SU-DHL-6 (cell line): Measurements from ENCODE around the gene SPEN.

ENCODE experiments used
- H2AFZ ChIP-seq: fragments of 200-600 bp; sonication (generic); 2 replicates; pipeline ENCODE4 v1.6.1; 2014; ENCODE audit warnings: low read depth, mild to moderate bottlenecking, moderate library complexity, mixed read lengths, antibody characterized with exemption, low read length; ENCODE audit not compliant: severe bottlenecking
- H3F3A ChIP-seq: fragments of 200-600 bp; shearing (Covaris generic); 2 replicates; pipeline ENCODE4 v1.6.0; 2016; ENCODE audit warnings: antibody characterized with exemption, mild to moderate bottlenecking; ENCODE audit not compliant: insufficient read depth
- H3K27ac ChIP-seq: fragments of 200-600 bp; sonication (generic); 2 replicates; pipeline ENCODE4 v1.5.1; 2016; ENCODE audit warnings: low read depth, mild to moderate bottlenecking, low read length, moderate library complexity, mixed read lengths
- H3K27me3 ChIP-seq: fragments of 200-600 bp; sonication (generic), shearing (Covaris generic); 2 replicates; pipeline ENCODE4 v1.6.0; 2014; ENCODE audit warnings: mild to moderate bottlenecking, low read length
- H3K36me3 ChIP-seq: fragments of 200-600 bp; sonication (generic); 2 replicates; pipeline ENCODE4 v1.6.1; 2014; ENCODE audit warnings: mild to moderate bottlenecking, low read length, mixed read lengths
- H3K4me2 ChIP-seq: fragments of 300-600, 200-600 bp; shearing (Covaris generic), sonication (generic); 2 replicates; pipeline ENCODE4 v1.6.0; 2014; ENCODE audit warnings: low read length, low read depth, mild to moderate bottlenecking; ENCODE audit not compliant: poor library complexity, severe bottlenecking
- H3K4me3 ChIP-seq: fragments of 200-600 bp; sonication (generic); 2 replicates; pipeline ENCODE4 v1.5.1; 2014; ENCODE audit warnings: antibody characterized with exemption, low read length, mild to moderate bottlenecking, mixed read lengths; ENCODE audit not compliant: insufficient read depth, poor library complexity, severe bottlenecking
- H3K79me2 ChIP-seq: fragments of 200-600 bp; sonication (generic); 2 replicates; pipeline ENCODE4 v1.6.1; 2014; ENCODE audit warnings: mild to moderate bottlenecking, low read length, moderate library complexity; ENCODE audit not compliant: insufficient read depth
- H3K9ac ChIP-seq: fragments of 200-600 bp; sonication (generic); 2 replicates; pipeline ENCODE4 v1.7.0; 2014; ENCODE audit warnings: mild to moderate bottlenecking, low read length
- H3K9me2 ChIP-seq: fragments of 200-600 bp; sonication (generic); replicated peaks from 2 replicates; pipeline ENCODE4 v1.6.1; 2014; ENCODE audit warnings: low read length; ENCODE audit not compliant: insufficient read depth
- H3K9me3 ChIP-seq: fragments of 200-600 bp; sonication (generic); 2 replicates; pipeline ENCODE4 v1.6.1; 2014; ENCODE audit warnings: low read length, mixed read lengths; ENCODE audit not compliant: insufficient read depth
- H4K20me1 ChIP-seq: fragments of 200-600 bp; sonication (generic); 2 replicates; pipeline ENCODE4 v1.6.1; 2014; ENCODE audit warnings: low read depth, mild to moderate bottlenecking, antibody characterized with exemption, low read length, moderate library complexity, mixed read lengths
- EZH2phosphoT487 ChIP-seq: fragments of 200-600 bp; sonication (generic), shearing (Covaris generic); conservative IDR thresholded peaks from 2 replicates; pipeline ENCODE4 v1.6.1; 2018; ENCODE audit warnings: mild to moderate bottlenecking, antibody characterized with exemption, low read length, moderate library complexity, mixed read lengths
- TF ChIP-seq, protein P1 (sequence below): fragments of 200-600 bp; sonication (generic); IDR thresholded peaks from one replicate; pipeline ENCODE4 v1.5.1; 2017; ENCODE audit warnings: antibody characterized with exemption, mild to moderate bottlenecking, low read length, moderate library complexity; ENCODE audit not compliant: insufficient read depth, poor library complexity, severe bottlenecking

SPEN gene

DNA sequence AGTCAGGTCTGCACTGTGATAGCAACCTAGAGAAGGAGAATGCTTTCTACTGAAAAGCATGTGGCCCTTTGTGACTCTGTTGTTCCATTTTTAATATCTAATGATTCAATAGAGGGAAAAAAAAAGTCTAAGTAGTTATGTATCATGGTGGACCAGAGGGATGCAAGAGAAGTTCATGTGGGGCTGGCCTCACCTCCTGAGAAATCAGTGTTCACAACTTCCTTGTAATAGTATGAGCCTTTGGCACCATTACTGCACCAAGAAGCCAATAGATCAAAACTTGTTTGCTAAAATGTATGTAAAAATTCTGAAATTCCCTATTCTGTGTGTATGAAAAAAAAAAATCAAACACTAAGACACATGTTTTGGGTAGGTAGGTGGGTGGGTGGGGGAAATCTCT, 123.4 kb downstream of the SPEN start:
- Histone ChIP-seq H3K9me3 (no peaks in the 10 kb centered on the region), H3K27ac (no peak overlapping the region), H3K9me2 (no peaks in the 10 kb centered on the region), H3F3A (peaks cover 12% of the 10 kb centered on the region), H2AFZ (no peak overlapping the region), H3K9ac (no peak overlapping the region), H3K27me3 (no peaks in the 10 kb centered on the region), H3K79me2 (peaks cover 80% of the 10 kb centered on the region), H4K20me1 (no peaks in the 10 kb centered on the region), H3K4me2 (no peak overlapping the region), H3K4me3 (no peak overlapping the region), H3K36me3 (peaks cover 24% of the 10 kb centered on the region)
- TF ChIP-seq, protein P1, sequence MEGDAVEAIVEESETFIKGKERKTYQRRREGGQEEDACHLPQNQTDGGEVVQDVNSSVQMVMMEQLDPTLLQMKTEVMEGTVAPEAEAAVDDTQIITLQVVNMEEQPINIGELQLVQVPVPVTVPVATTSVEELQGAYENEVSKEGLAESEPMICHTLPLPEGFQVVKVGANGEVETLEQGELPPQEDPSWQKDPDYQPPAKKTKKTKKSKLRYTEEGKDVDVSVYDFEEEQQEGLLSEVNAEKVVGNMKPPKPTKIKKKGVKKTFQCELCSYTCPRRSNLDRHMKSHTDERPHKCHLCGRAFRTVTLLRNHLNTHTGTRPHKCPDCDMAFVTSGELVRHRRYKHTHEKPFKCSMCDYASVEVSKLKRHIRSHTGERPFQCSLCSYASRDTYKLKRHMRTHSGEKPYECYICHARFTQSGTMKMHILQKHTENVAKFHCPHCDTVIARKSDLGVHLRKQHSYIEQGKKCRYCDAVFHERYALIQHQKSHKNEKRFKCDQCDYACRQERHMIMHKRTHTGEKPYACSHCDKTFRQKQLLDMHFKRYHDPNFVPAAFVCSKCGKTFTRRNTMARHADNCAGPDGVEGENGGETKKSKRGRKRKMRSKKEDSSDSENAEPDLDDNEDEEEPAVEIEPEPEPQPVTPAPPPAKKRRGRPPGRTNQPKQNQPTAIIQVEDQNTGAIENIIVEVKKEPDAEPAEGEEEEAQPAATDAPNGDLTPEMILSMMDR = no peak
- TF ChIP-seq EZH2phosphoT487 = no peak

DNA sequence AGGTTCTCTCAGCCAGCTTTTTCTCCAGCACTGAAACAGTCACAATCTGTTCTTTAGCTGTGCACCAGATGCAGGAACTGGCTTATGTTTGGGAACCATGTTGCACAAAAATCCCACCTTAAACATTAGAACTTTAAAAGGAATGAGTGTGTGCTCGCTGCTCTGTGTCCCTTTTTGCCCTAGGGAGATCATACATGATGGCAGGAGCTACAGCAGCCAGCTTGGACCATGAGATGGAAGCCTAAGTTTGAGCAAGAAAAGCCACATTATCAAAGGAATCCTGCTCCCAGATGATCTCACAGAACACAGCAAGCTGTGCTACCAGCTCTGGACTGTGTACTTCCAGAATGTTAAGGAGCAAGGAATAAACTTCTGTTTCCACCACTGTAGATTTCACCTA, 124.9 kb downstream of the SPEN start:
- H2AFZ ChIP-seq = no peak overlapping the region
- H3K9me2 ChIP-seq = no peaks in the 10 kb centered on the region
- no peak overlapping the region for H3K4me2 ChIP-seq
- H3K79me2 ChIP-seq = peaks cover 66% of the 10 kb centered on the region
- H3F3A ChIP-seq = peaks cover 6% of the 10 kb centered on the region
- H3K27me3 ChIP-seq = no peaks in the 10 kb centered on the region
- H3K36me3 ChIP-seq = peaks cover 24% of the 10 kb centered on the region
- H3K4me3 ChIP-seq = no peak overlapping the region
- H4K20me1 ChIP-seq = no peaks in the 10 kb centered on the region
- TF ChIP-seq EZH2phosphoT487 = no peak
- TF ChIP-seq, protein P1 = no peak
- H3K9ac ChIP-seq = no peak overlapping the region
- no peaks in the 10 kb centered on the region for H3K9me3 ChIP-seq
- no peak overlapping the region for H3K27ac ChIP-seq

DNA sequence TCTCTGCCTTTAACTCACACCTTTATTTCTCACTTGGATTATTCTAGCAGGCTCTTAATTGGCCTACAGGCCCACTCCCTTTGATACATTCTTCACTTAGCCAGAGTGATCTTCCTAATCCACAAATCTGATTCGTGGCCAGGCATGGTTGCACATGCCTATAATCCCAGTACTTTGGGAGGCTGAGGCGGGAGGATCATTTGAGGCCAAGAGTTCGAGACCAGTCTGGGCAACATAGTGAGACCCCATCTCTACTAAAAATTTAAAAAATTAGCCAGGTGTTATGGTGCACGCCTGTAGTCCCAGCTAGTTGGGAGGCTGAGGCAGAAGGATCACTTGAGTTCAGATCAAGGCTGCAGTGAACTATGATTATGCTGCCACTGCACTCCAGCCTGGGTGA, 126.3 kb downstream of the SPEN start:
- no peak overlapping the region for H3K9ac ChIP-seq

More for the DNA sequence above, 126.3 kb downstream of the SPEN start:
- Histone ChIP-seq H3K27me3 (no peaks in the 10 kb centered on the region), H3K36me3 (peaks cover 24% of the 10 kb centered on the region), H3K27ac (no peak overlapping the region), H3K4me3 (no peak overlapping the region), H3K9me2 (no peaks in the 10 kb centered on the region), H3K9me3 (no peaks in the 10 kb centered on the region), H3K4me2 (peak overlapping the region; percentile 89), H4K20me1 (no peaks in the 10 kb centered on the region), H3K79me2 (peaks cover 53% of the 10 kb centered on the region), H2AFZ (no peak overlapping the region), H3F3A (peaks cover 6% of the 10 kb centered on the region)
- TF ChIP-seq, protein P1 = no peak
- TF ChIP-seq EZH2phosphoT487 = no peak
